Spleen (tissue), 11 donors: ENCODE results near the gene PLCH1. TPM values are rescaled to one million over a fixed set of nuclear protein-coding genes. Genes with fewer than 3 reads are reported as not detected.

Source experiments
- DNase-seq: peaks from one replicate; pipeline ENCODE4 v3.0.0-alpha.2; 2020
- H3K27ac ChIP-seq, 8 donors: fragments of 200-600 bp; sonication (generic) in 7 of 8; 1 replicate in 4 of 8; 2 replicates in 4 of 8; pipeline versions ENCODE4 v1.5.0 to v1.8.0; 2016 to 2021; ENCODE audit warnings: inconsistent platforms in 4 of 8, mild to moderate bottlenecking in 4 of 8, moderate library complexity in 1 of 8
- H3K27me3 ChIP-seq, 7 donors: fragments of 200-600 bp; sonication (generic) in 6 of 7; replicated peaks in 1 of 7; 1 replicate in 4 of 7; 2 replicates in 3 of 7; pipeline versions ENCODE4 v1.5.0 to v1.8.0; 2016 to 2021; ENCODE audit warnings: inconsistent platforms in 3 of 7, mild to moderate bottlenecking in 1 of 7
- H3K36me3 ChIP-seq, 6 donors: fragments of 200-600 bp; sonication (generic) in 5 of 6; 1 replicate in 4 of 6; 2 replicates in 2 of 6; pipeline versions ENCODE4 v1.5.0 to v1.8.0; 2016 to 2021; ENCODE audit warnings: inconsistent platforms in 2 of 6
- H3K4me1 ChIP-seq, 6 donors: fragments of 200-600 bp; sonication (generic) in 5 of 6; 1 replicate in 3 of 6; 2 replicates in 3 of 6; pipeline versions ENCODE4 v1.5.0 to v1.8.0; 2016 to 2021; ENCODE audit warnings: inconsistent platforms in 3 of 6
- H3K4me3 ChIP-seq, 8 donors: fragments of 200-600 bp; sonication (generic) in 7 of 8; 1 replicate in 4 of 8; 2 replicates in 4 of 8; pipeline versions ENCODE4 v1.5.0 to v1.8.0; 2016 to 2021; ENCODE audit warnings: inconsistent platforms in 4 of 8, mild to moderate bottlenecking in 4 of 8, moderate library complexity in 2 of 8
- H3K9me3 ChIP-seq, 8 donors: fragments of 200-600 bp; sonication (generic) in 7 of 8; 1 replicate in 4 of 8; 2 replicates in 4 of 8; pipeline versions ENCODE4 v1.5.0 to v1.8.0; 2016 to 2021; ENCODE audit warnings: inconsistent platforms in 4 of 8
- POLR2A ChIP-seq, 3 donors: fragments of 450-650 bp; IDR thresholded peaks; one replicate each; pipeline ENCODE4 v1.5.1; 2017; ENCODE audit warnings: antibody characterized with exemption in 3 of 3, mild to moderate bottlenecking in 1 of 3
- POLR2AphosphoS5 ChIP-seq, 3 donors: sonication (generic); formaldehyde crosslinking; IDR thresholded peaks; one replicate each; pipeline ENCODE4 v1.5.1; 2017; ENCODE audit warnings: antibody characterized with exemption in 3 of 3
- WGBS, 5 donors: extraction: QIAGEN DNeasy Blood & Tissue Kit in 3 of 5; methylation state at CpG; one replicate each; pipeline versions ENCODE4 v1.1.5 to v1.1.7; 2013 to 2018; 5-methylcytosine and 5-hydroxymethylcytosine counted together
- intact Hi-C: fragments of 100-400 bp; cut with DNase I; formaldehyde crosslinking; loops from one replicate; pipeline ENCODE4 v1.15.0; 2023; ENCODE audit warnings: low total_unique reads
- polyA plus RNA-seq, 3 donors: library from polyadenylated mRNA; stranded (reverse); fragments of 200-250 nt; gene quantifications; one replicate each; pipeline ENCODE4 v1.2.1, GENCODE V29; 2013
- total RNA-seq, 7 donors: library from RNA; depleted of rRNA in 3 of 7; stranded (reverse); fragments of >200 nt in 3 of 7; fragmentation: NEBNext Ultra II Directional in 4 of 7; extraction: Animal tissue kit (Norgen Biotek cat#: 25700) in 4 of 7; gene quantifications; one replicate each; pipeline versions ENCODE4 v1.1.0 to v1.2.1, GENCODE V29; 2016 to 2021
- TF ChIP-seq, protein P1 (sequence below), 11 experiments: fragments of 200-600 bp in 7 of 11; fragments of 450-650 bp in 4 of 11; sonication (generic) in 4 of 11; IDR thresholded peaks in 8 of 11; conservative IDR thresholded peaks in 3 of 11; 1 replicate in 7 of 11; 2 replicates in 4 of 11; pipeline versions ENCODE4 v1.4.0 to v1.8.0; 2016 to 2021; ENCODE audit warnings: antibody characterized with exemption in 11 of 11, inconsistent platforms in 4 of 11, mild to moderate bottlenecking in 1 of 11
- donor health status: healthy with polysubstance abuse.
- donor health status: DM: no; HTN: no; CAD: no; lungs with moderate emphysema.
- donor health status: DM: no; HTN: no; CAD: no.
- donor health status: Bipolar disorder and iron deficiency.
- donor health status: healthy.
- donor health status: DM: no; HTN: no; CAD: no.
- donor health status: DM: yes; HTN: yes; CAD: no.

PLCH1 gene
- total and polyA plus RNA-seq, 10 donors, result 0.02 to 0.37 (median 0.13) TPM; not detected in 1

DNA sequence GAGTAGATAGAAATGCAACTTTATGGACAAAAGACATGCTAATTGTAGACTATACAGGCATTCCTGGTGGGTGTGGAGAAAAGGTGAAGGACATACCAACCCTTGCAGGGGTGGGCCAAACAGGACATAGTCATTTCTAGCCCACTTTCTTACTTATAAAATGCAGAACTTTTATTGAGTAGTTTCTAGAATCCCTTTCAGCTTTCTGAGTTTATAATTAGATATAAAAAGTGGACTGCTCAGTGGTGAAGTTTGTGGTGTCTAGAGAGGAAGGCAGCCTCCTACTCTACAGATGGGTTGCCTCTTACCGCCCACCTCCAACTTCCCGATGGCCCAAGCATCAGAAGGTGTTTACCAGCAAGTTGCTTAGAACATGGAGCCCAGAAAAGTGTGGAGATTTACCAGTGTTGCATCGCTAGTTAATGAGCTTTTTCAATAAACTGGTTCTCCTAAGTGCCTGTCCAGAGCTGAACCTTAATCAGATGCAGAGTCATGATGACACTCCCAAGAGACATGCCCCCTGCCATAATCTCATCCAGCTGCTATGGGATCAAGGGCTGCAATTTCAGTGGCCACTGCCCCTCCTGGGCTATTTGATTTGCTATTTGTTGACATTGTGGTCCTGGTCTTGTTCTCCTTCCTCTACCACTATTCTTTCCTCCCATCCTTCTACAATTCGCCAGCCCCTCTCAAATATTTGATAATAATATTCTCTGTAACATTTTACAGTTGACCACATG lies 373.9 kb downstream of the PLCH1 start:
- intact Hi-C loops, result no loop called here
- TF ChIP-seq, protein P1, sequence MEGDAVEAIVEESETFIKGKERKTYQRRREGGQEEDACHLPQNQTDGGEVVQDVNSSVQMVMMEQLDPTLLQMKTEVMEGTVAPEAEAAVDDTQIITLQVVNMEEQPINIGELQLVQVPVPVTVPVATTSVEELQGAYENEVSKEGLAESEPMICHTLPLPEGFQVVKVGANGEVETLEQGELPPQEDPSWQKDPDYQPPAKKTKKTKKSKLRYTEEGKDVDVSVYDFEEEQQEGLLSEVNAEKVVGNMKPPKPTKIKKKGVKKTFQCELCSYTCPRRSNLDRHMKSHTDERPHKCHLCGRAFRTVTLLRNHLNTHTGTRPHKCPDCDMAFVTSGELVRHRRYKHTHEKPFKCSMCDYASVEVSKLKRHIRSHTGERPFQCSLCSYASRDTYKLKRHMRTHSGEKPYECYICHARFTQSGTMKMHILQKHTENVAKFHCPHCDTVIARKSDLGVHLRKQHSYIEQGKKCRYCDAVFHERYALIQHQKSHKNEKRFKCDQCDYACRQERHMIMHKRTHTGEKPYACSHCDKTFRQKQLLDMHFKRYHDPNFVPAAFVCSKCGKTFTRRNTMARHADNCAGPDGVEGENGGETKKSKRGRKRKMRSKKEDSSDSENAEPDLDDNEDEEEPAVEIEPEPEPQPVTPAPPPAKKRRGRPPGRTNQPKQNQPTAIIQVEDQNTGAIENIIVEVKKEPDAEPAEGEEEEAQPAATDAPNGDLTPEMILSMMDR (IDR thresholded peaks at IDR 0.05 in 8 of 11, conservative IDR thresholded peaks at IDR 0.05 in 3 of 11), result no peak
- TF ChIP-seq POLR2A (IDR thresholded peaks at IDR 0.05), result no peak
- no peak for TF ChIP-seq POLR2AphosphoS5 (IDR thresholded peaks at IDR 0.05)
- no peaks in the 10 kb centered on the region for H3K4me1 ChIP-seq
- H3K27me3 ChIP-seq, result no peaks in the 10 kb centered on the region
- peak overlapping the region in 2 of 8 donors; percentile 14 to 28 for H3K27ac ChIP-seq
- H3K4me3 ChIP-seq, result no peak overlapping the region
- no peak for DNase-seq
- WGBS, 5 donors, result 66 to 90% (median 83%) methylated on average over 4 of the region's 4 CpGs
- H3K9me3 ChIP-seq, result peaks cover 0 to 5% (median 3%) of the 10 kb centered on the region in 8 donors
- H3K36me3 ChIP-seq, result no peaks in the 10 kb centered on the region

GRCh38 chr3:155370198-155370597 lies 374.7 kb downstream of the PLCH1 start:
- no peak for TF ChIP-seq POLR2A (IDR thresholded peaks at IDR 0.05)
- peak in 1 of 3 donors; percentile 70 for TF ChIP-seq POLR2AphosphoS5 (IDR thresholded peaks at IDR 0.05)
- TF ChIP-seq, protein P1 (IDR thresholded peaks at IDR 0.05 in 8 of 11, conservative IDR thresholded peaks at IDR 0.05 in 3 of 11), result peak in 2 of 11 experiments; percentile 29 to 31
- Histone ChIP-seq H3K4me3 (no peak overlapping the region), H3K4me1 (no peaks in the 10 kb centered on the region), H3K36me3 (no peaks in the 10 kb centered on the region), H3K27me3 (no peaks in the 10 kb centered on the region), H3K27ac (no peak overlapping the region), H3K9me3 (peaks cover 0 to 13% (median 9%) of the 10 kb centered on the region in 8 donors)
- no peak for DNase-seq
- intact Hi-C loops, result no loop called here

GRCh38 chr3:155369735-155370134 lies 375.1 kb downstream of the PLCH1 start:
- DNase-seq, result no peak
- intact Hi-C loops, result no loop called here
- Histone ChIP-seq H3K27me3 (no peaks in the 10 kb centered on the region), H3K27ac (no peak overlapping the region), H3K9me3 (peaks cover 0 to 17% (median 13%) of the 10 kb centered on the region in 8 donors), H3K36me3 (no peaks in the 10 kb centered on the region), H3K4me1 (no peaks in the 10 kb centered on the region), H3K4me3 (no peak overlapping the region)
- TF ChIP-seq, protein P1 (IDR thresholded peaks at IDR 0.05 in 8 of 11, conservative IDR thresholded peaks at IDR 0.05 in 3 of 11), result no peak
- no peak for TF ChIP-seq POLR2A (IDR thresholded peaks at IDR 0.05)
- no peak for TF ChIP-seq POLR2AphosphoS5 (IDR thresholded peaks at IDR 0.05)
- WGBS, 5 donors, result 33 to 85% (median 58%) methylated on average over 3 of the region's 3 CpGs

DNA sequence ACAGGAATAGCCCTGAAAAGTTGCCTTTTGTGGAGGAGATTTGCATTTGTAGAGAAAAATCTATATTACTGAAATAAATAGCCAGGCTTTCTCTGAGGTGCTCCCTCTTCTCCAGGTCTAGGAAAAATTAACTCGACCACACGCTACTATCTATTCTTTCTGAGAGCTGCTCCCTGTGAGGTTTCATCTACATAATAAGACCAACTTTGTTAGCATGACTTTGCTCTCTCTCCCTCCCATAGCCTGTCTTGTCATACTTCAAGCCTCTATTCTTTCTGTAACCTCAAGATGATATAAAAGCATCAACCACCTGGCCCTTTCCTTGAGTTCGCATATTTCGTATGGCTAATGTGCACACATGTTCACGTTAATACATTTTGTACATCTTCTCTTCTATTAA lies 375.6 kb downstream of the PLCH1 start:
- TF ChIP-seq POLR2A (IDR thresholded peaks at IDR 0.05), result no peak
- no peak for TF ChIP-seq POLR2AphosphoS5 (IDR thresholded peaks at IDR 0.05)
- TF ChIP-seq, protein P1 (IDR thresholded peaks at IDR 0.05 in 8 of 11, conservative IDR thresholded peaks at IDR 0.05 in 3 of 11), result no peak
- DNase-seq, result no peak
- no peak overlapping the region for H3K27ac ChIP-seq
- no peaks in the 10 kb centered on the region for H3K4me1 ChIP-seq
- 90 to 97% (median 96%) methylated on average over 5 of the region's 5 CpGs for WGBS, 5 donors
- H3K9me3 ChIP-seq, result peaks cover 0 to 22% (median 18%) of the 10 kb centered on the region in 8 donors
- H3K4me3 ChIP-seq, result no peak overlapping the region
- no peaks in the 10 kb centered on the region for H3K27me3 ChIP-seq
- H3K36me3 ChIP-seq, result no peaks in the 10 kb centered on the region
- intact Hi-C loops, result no loop called here
